ENCODE data around the gene CD8B. TPM values are rescaled to one million over a fixed set of nuclear protein-coding genes. Genes with fewer than 3 reads are reported as not detected.
"Not testable (repeated sequence)": the region's sequence is repeated elsewhere in the genome, so short reads cannot be mapped to it uniquely, and the experiment has no call there.

The CD8B gene
- polyA plus RNA-seq, 1 donor from 2014 or later: not detected

GRCh38 chr2:86842607-86843234 lies 19.0 kb downstream of the CD8B start:
- not testable (repeated sequence) for H3K9me2 ChIP-seq (ENCODE audit: insufficient read depth, low read length); H3K79me2 ChIP-seq (replicated peaks; ENCODE audit: insufficient read depth, low read length); H3F3A ChIP-seq (ENCODE audit: insufficient read depth, low read length, poor library complexity, severe bottlenecking); H4K20me1 ChIP-seq (ENCODE audit: insufficient read depth); H3K4me2 ChIP-seq (ENCODE audit: low read length); H3K36me3 ChIP-seq (ENCODE audit: insufficient read depth, low read length); H3K27me3 ChIP-seq (ENCODE audit: insufficient read depth, low read depth, low read length); H3K4me3 ChIP-seq (ENCODE audit: low read length); H3K27ac ChIP-seq (ENCODE audit: low read length); H2AFZ ChIP-seq (ENCODE audit: low read depth, low read length); H3K9ac ChIP-seq (ENCODE audit: low read length); H3K9me3 ChIP-seq (ENCODE audit: low read length)

GRCh38 chr2:86841330-86841729 lies 20.4 kb downstream of the CD8B start:
- not testable (repeated sequence) for H3K9me2 ChIP-seq (ENCODE audit: insufficient read depth, low read length); H3K27ac ChIP-seq (ENCODE audit: low read length); H3K4me3 ChIP-seq (ENCODE audit: low read length); H3K9me3 ChIP-seq (ENCODE audit: low read length); H3K4me2 ChIP-seq (ENCODE audit: low read length); H3K36me3 ChIP-seq (ENCODE audit: insufficient read depth, low read length); H4K20me1 ChIP-seq (ENCODE audit: insufficient read depth); H3F3A ChIP-seq (ENCODE audit: insufficient read depth, low read length, poor library complexity, severe bottlenecking); H3K9ac ChIP-seq (ENCODE audit: low read length); H3K79me2 ChIP-seq (replicated peaks; ENCODE audit: insufficient read depth, low read length); H3K27me3 ChIP-seq (ENCODE audit: insufficient read depth, low read depth, low read length); H2AFZ ChIP-seq (ENCODE audit: low read depth, low read length)

- H3K79me2 ChIP-seq (replicated peaks; ENCODE audit: insufficient read depth, low read length); H3K27ac ChIP-seq (ENCODE audit: low read length); H3K4me2 ChIP-seq (ENCODE audit: low read length); H3K4me3 ChIP-seq (ENCODE audit: low read length); H3K9ac ChIP-seq (ENCODE audit: low read length); H3K27me3 ChIP-seq (ENCODE audit: insufficient read depth, low read depth, low read length); H3K9me3 ChIP-seq (ENCODE audit: low read length); H3K36me3 ChIP-seq (ENCODE audit: insufficient read depth, low read length); H4K20me1 ChIP-seq (ENCODE audit: insufficient read depth); H2AFZ ChIP-seq (ENCODE audit: low read depth, low read length); H3K9me2 ChIP-seq (ENCODE audit: insufficient read depth, low read length); H3F3A ChIP-seq (ENCODE audit: insufficient read depth, low read length, poor library complexity, severe bottlenecking): not testable (repeated sequence)
Measured at GRCh38 chr2:86839871-86840548, 21.7 kb downstream of the CD8B start.

- not testable (repeated sequence) for H3K9me2 ChIP-seq (ENCODE audit: insufficient read depth, low read length); H3K27ac ChIP-seq (ENCODE audit: low read length); H3K36me3 ChIP-seq (ENCODE audit: insufficient read depth, low read length); H3K4me3 ChIP-seq (ENCODE audit: low read length); H2AFZ ChIP-seq (ENCODE audit: low read depth, low read length); H3K27me3 ChIP-seq (ENCODE audit: insufficient read depth, low read depth, low read length); H3F3A ChIP-seq (ENCODE audit: insufficient read depth, low read length, poor library complexity, severe bottlenecking); H3K9me3 ChIP-seq (ENCODE audit: low read length); H3K4me2 ChIP-seq (ENCODE audit: low read length); H4K20me1 ChIP-seq (ENCODE audit: insufficient read depth); H3K79me2 ChIP-seq (replicated peaks; ENCODE audit: insufficient read depth, low read length); H3K9ac ChIP-seq (ENCODE audit: low read length)
Measured at GRCh38 chr2:86839455-86839854, 22.2 kb downstream of the CD8B start.

- H3K79me2 ChIP-seq (replicated peaks; ENCODE audit: insufficient read depth, low read length); H2AFZ ChIP-seq (ENCODE audit: low read depth, low read length); H3K9me3 ChIP-seq (ENCODE audit: low read length); H3K27ac ChIP-seq (ENCODE audit: low read length); H3F3A ChIP-seq (ENCODE audit: insufficient read depth, low read length, poor library complexity, severe bottlenecking); H3K36me3 ChIP-seq (ENCODE audit: insufficient read depth, low read length); H4K20me1 ChIP-seq (ENCODE audit: insufficient read depth); H3K4me3 ChIP-seq (ENCODE audit: low read length); H3K27me3 ChIP-seq (ENCODE audit: insufficient read depth, low read depth, low read length); H3K9me2 ChIP-seq (ENCODE audit: insufficient read depth, low read length); H3K9ac ChIP-seq (ENCODE audit: low read length); H3K4me2 ChIP-seq (ENCODE audit: low read length): not testable (repeated sequence)
Measured at GRCh38 chr2:86837714-86838113, 24.0 kb downstream of the CD8B start.

GRCh38 chr2:86836915-86837695 lies 24.6 kb downstream of the CD8B start:
- not testable (repeated sequence) for H4K20me1 ChIP-seq (ENCODE audit: insufficient read depth); H3K9me2 ChIP-seq (ENCODE audit: insufficient read depth, low read length); H3K36me3 ChIP-seq (ENCODE audit: insufficient read depth, low read length); H3F3A ChIP-seq (ENCODE audit: insufficient read depth, low read length, poor library complexity, severe bottlenecking); H3K4me3 ChIP-seq (ENCODE audit: low read length); H3K79me2 ChIP-seq (replicated peaks; ENCODE audit: insufficient read depth, low read length); H3K4me2 ChIP-seq (ENCODE audit: low read length); H3K9me3 ChIP-seq (ENCODE audit: low read length); H3K27me3 ChIP-seq (ENCODE audit: insufficient read depth, low read depth, low read length); H2AFZ ChIP-seq (ENCODE audit: low read depth, low read length); H3K27ac ChIP-seq (ENCODE audit: low read length); H3K9ac ChIP-seq (ENCODE audit: low read length)

- not testable (repeated sequence) for H3K9ac ChIP-seq (ENCODE audit: low read length); H3K4me3 ChIP-seq (ENCODE audit: low read length); H3F3A ChIP-seq (ENCODE audit: insufficient read depth, low read length, poor library complexity, severe bottlenecking); H3K36me3 ChIP-seq (ENCODE audit: insufficient read depth, low read length); H3K27me3 ChIP-seq (ENCODE audit: insufficient read depth, low read depth, low read length); H3K9me3 ChIP-seq (ENCODE audit: low read length); H4K20me1 ChIP-seq (ENCODE audit: insufficient read depth); H2AFZ ChIP-seq (ENCODE audit: low read depth, low read length); H3K27ac ChIP-seq (ENCODE audit: low read length); H3K4me2 ChIP-seq (ENCODE audit: low read length); H3K9me2 ChIP-seq (ENCODE audit: insufficient read depth, low read length); H3K79me2 ChIP-seq (replicated peaks; ENCODE audit: insufficient read depth, low read length)
Measured at GRCh38 chr2:86835548-86835889, 26.2 kb downstream of the CD8B start.

Data from neural cell (in vitro differentiated cells).